Subcutaneous abdominal adipose tissue (tissue), 5 donors: ENCODE results near the gene ALK.

Experiments
- H3K27ac ChIP-seq: one replicate; pipeline ENCODE4 v1.7.0; 2013; ENCODE audit warnings: low read depth, mild to moderate bottlenecking, inconsistent platforms, low read length, moderate library complexity
- H3K27me3 ChIP-seq, 5 donors: one replicate each; pipeline ENCODE4 v1.7.0; 2013; ENCODE audit warnings: low read length in 5 of 5, inconsistent platforms in 1 of 5; ENCODE audit not compliant: control insufficient read depth in 5 of 5, insufficient read depth in 4 of 5
- H3K36me3 ChIP-seq, 5 donors: one replicate each; pipeline ENCODE4 v1.7.0; 2013; ENCODE audit warnings: low read length in 5 of 5; ENCODE audit not compliant: control insufficient read depth in 5 of 5, insufficient read depth in 5 of 5
- H3K4me1 ChIP-seq, 5 donors: one replicate each; pipeline ENCODE4 v1.7.0; 2013; ENCODE audit warnings: low read length in 5 of 5, mild to moderate bottlenecking in 3 of 5, moderate library complexity in 1 of 5; ENCODE audit not compliant: control insufficient read depth in 5 of 5, insufficient read depth in 5 of 5
- H3K4me3 ChIP-seq, 5 donors: one replicate each; pipeline ENCODE4 v1.7.0; 2013; ENCODE audit warnings: low read length in 5 of 5, low read depth in 1 of 5
- H3K9ac ChIP-seq, 5 donors: one replicate each; pipeline ENCODE4 v1.7.0; 2013; ENCODE audit warnings: low read length in 5 of 5, mild to moderate bottlenecking in 4 of 5, moderate library complexity in 3 of 5
- H3K9me3 ChIP-seq, 5 donors: one replicate each; pipeline ENCODE4 v1.7.0; 2013; ENCODE audit warnings: low read length in 5 of 5; ENCODE audit not compliant: control insufficient read depth in 5 of 5
- donor health status: healthy.
- donor health status: healthy.
- donor health status: healthy.
- donor health status: healthy.
- donor health status: healthy.

ALK gene

DNA sequence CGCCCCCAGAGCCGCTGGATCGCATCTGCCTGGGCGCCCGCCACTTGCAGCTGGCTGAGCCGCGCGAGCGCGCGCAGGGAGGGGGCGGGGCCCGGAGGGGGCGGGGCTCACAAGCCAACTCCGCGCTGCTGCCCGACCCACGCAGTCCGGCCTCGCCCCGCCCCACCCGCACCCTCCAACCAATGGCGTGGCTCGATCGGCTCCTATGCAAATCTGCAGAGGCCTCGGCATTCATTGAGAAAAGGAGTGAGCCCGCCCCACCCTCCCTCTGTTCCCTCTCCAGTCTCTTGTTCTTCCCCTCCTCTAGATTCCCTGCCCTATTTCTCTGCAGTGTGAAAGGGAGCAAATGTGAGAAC lies at the start of gene ALK:
Gene ALK (minus strand): TSS at position 27 of the 356 bp plus-strand sequence. CDS start 927 bp downstream, outside the sequence.
- H3K4me1 ChIP-seq, result peaks cover 0 to 24% (median 22%) of the 10 kb centered on the region in 5 donors
- H3K36me3 ChIP-seq, result no peaks in the 10 kb centered on the region
- peaks cover 31 to 52% (median 45%) of the 10 kb centered on the region in 5 donors for H3K27me3 ChIP-seq
- no peaks in the 10 kb centered on the region for H3K9me3 ChIP-seq
- peak within 1 kb of the TSS; percentile 29 to 51 (median 44) for H3K4me3 ChIP-seq
- no peak within 1 kb of the TSS for H3K27ac ChIP-seq
- H3K9ac ChIP-seq, result no peak within 1 kb of the TSS

- no peak overlapping the region for H3K4me3 ChIP-seq
- H3K36me3 ChIP-seq, result no peaks in the 10 kb centered on the region
- no peak overlapping the region for H3K27ac ChIP-seq
- H3K9me3 ChIP-seq, result no peaks in the 10 kb centered on the region
- H3K4me1 ChIP-seq, result no peaks in the 10 kb centered on the region
- no peak overlapping the region for H3K9ac ChIP-seq
- H3K27me3 ChIP-seq, result peaks cover 0 to 13% (median 8%) of the 10 kb centered on the region in 5 donors
These were observed 44.9 kb upstream of the ALK start for GRCh38 chr2:29966266-29966665.

GRCh38 chr2:29963972-29964570 lies 42.7 kb upstream of the ALK start:
- H3K9ac ChIP-seq, result no peak overlapping the region
- no peak overlapping the region for H3K27ac ChIP-seq
- H3K4me1 ChIP-seq, result no peaks in the 10 kb centered on the region
- H3K36me3 ChIP-seq, result no peaks in the 10 kb centered on the region
- no peaks in the 10 kb centered on the region for H3K9me3 ChIP-seq
- H3K27me3 ChIP-seq, result peaks cover 0 to 10% (median 4%) of the 10 kb centered on the region in 5 donors
- no peak overlapping the region for H3K4me3 ChIP-seq

DNA sequence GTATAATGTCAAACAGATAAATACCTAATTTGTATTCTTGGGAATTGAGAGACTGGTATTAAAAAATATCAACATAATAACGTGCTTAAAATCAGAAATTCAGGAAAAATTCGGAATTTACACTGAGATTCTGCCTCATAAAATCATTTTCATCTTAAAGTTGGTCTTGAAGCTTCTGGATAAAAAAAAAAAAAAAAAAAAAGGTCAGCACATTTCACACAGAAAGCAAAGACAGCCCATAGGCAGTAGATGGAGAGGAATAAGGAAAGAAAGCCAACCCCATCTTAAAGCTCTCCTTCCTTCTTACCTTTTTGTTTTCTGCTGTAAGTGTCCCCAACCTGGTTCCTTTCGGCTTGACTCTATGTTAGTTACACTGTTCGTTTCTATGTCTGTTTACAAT lies 41.5 kb upstream of the ALK start:
- H3K9me3 ChIP-seq, result no peaks in the 10 kb centered on the region
- no peaks in the 10 kb centered on the region for H3K4me1 ChIP-seq
- H3K27ac ChIP-seq, result no peak overlapping the region
- peaks cover 0 to 10% (median 4%) of the 10 kb centered on the region in 5 donors for H3K27me3 ChIP-seq
- H3K36me3 ChIP-seq, result no peaks in the 10 kb centered on the region
- H3K4me3 ChIP-seq, result no peak overlapping the region
- H3K9ac ChIP-seq, result no peak overlapping the region

DNA sequence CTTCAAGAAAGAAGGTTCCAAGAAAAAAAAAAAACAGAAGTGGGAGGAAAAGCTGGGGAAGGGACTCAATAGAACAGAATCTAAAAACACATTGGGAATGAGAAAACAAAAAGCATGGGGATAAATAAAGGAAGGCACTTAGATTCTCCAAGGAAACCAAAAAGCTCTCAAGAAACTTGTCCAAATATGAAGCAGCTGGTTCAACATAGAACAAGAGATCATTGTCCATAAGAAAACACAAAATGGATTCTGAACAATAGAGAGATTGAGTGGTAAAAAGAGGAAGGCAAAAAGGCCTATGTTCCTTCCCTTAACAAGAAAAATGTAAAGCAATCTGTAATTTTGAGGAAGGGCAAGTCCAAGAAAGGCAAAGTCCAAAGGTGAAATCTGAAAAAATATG lies 32.9 kb upstream of the ALK start:
- Histone ChIP-seq H3K4me1 (no peaks in the 10 kb centered on the region), H3K27ac (no peak overlapping the region), H3K36me3 (no peaks in the 10 kb centered on the region), H3K4me3 (no peak overlapping the region), H3K9me3 (no peaks in the 10 kb centered on the region), H3K9ac (no peak overlapping the region), H3K27me3 (peaks cover 0 to 2% (median 0%) of the 10 kb centered on the region in 5 donors)

- no peaks in the 10 kb centered on the region for H3K4me1 ChIP-seq
- H3K9me3 ChIP-seq, result no peaks in the 10 kb centered on the region
- peaks cover 0 to 2% (median 0%) of the 10 kb centered on the region in 5 donors for H3K27me3 ChIP-seq
- H3K27ac ChIP-seq, result no peak overlapping the region
- no peak overlapping the region for H3K9ac ChIP-seq
- H3K36me3 ChIP-seq, result no peaks in the 10 kb centered on the region
- no peak overlapping the region for H3K4me3 ChIP-seq
These were observed 31.6 kb upstream of the ALK start for GRCh38 chr2:29952973-29953372.

DNA sequence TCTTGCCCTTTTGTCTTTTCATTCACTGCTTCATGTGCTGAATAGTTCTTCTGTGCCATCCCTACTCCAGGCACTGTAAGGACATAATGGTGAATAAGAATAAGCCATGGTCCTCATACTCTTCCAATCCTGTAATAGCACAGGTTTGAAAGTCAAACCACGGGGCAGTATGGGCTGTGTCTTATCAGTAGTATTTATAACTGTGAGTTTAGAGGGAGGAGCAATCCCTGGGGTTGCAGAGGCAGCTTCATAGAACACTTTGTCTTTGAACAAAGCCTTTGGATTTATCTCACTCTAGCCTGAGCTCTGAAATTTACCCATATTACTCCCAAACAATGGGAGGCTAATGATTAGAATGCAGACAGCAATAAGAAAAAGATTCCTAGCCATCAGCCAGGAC lies 30.2 kb upstream of the ALK start:
- Histone ChIP-seq H3K4me3 (no peak overlapping the region), H3K36me3 (no peaks in the 10 kb centered on the region), H3K27me3 (no peaks in the 10 kb centered on the region), H3K9ac (no peak overlapping the region), H3K4me1 (no peaks in the 10 kb centered on the region), H3K9me3 (no peaks in the 10 kb centered on the region), H3K27ac (no peak overlapping the region)

GRCh38 chr2:29950481-29950880 lies 29.1 kb upstream of the ALK start:
- Histone ChIP-seq H3K9ac (no peak overlapping the region), H3K4me3 (no peak overlapping the region), H3K27me3 (no peaks in the 10 kb centered on the region), H3K9me3 (no peaks in the 10 kb centered on the region), H3K4me1 (no peaks in the 10 kb centered on the region), H3K27ac (no peak overlapping the region), H3K36me3 (no peaks in the 10 kb centered on the region)

GRCh38 chr2:29949042-29949441 lies 27.7 kb upstream of the ALK start:
- no peaks in the 10 kb centered on the region for H3K4me1 ChIP-seq
- no peak overlapping the region for H3K4me3 ChIP-seq
- H3K27ac ChIP-seq, result no peak overlapping the region
- no peak overlapping the region for H3K9ac ChIP-seq
- H3K9me3 ChIP-seq, result peaks cover 0 to under 1% (median 0%) of the 10 kb centered on the region in 5 donors
- no peaks in the 10 kb centered on the region for H3K36me3 ChIP-seq
- H3K27me3 ChIP-seq, result no peaks in the 10 kb centered on the region

GRCh38 chr2:29946505-29946904 lies 25.1 kb upstream of the ALK start:
- H3K9me3 ChIP-seq, result peaks cover 0 to 9% (median 4%) of the 10 kb centered on the region in 5 donors
- H3K27me3 ChIP-seq, result no peaks in the 10 kb centered on the region
- no peaks in the 10 kb centered on the region for H3K36me3 ChIP-seq
- no peak overlapping the region for H3K27ac ChIP-seq
- no peaks in the 10 kb centered on the region for H3K4me1 ChIP-seq
- H3K9ac ChIP-seq, result no peak overlapping the region
- no peak overlapping the region for H3K4me3 ChIP-seq
